GM18502 (cell line): Measurements from ENCODE around the gene LIMK1.

Experiments
- ATAC-seq: cut with Tn5 transposase; IDR thresholded peaks from one replicate; pipeline ENCODE4 v1.9.1; 2021; ENCODE audit warnings: mild to moderate bottlenecking; ENCODE audit not compliant: unreplicated experiment, poor library complexity

The LIMK1 gene

GRCh38 chr7:74053589-74054186 is 29.9 kb upstream of the LIMK1 start:
- ATAC-seq: no peak

GRCh38 chr7:74056096-74056915 is 27.3 kb upstream of the LIMK1 start:
- ATAC-seq: no peak

- no peak for ATAC-seq
Observed at GRCh38 chr7:74057216-74057925, 26.2 kb upstream of the LIMK1 start.

GRCh38 chr7:74057987-74058386 is 25.6 kb upstream of the LIMK1 start:
- no peak for ATAC-seq

GRCh38 chr7:74058486-74058885 is 25.1 kb upstream of the LIMK1 start:
- no peak for ATAC-seq

- no peak for ATAC-seq
Observed at GRCh38 chr7:74059037-74059436, 24.6 kb upstream of the LIMK1 start.

- no peak for ATAC-seq
Observed at GRCh38 chr7:74059681-74060588, 23.7 kb upstream of the LIMK1 start.

GRCh38 chr7:74061840-74062539 is 21.6 kb upstream of the LIMK1 start:
- no peak for ATAC-seq

GRCh38 chr7:74063223-74063641 is 20.4 kb upstream of the LIMK1 start:
- ATAC-seq: no peak

- no peak for ATAC-seq
Observed at GRCh38 chr7:74063646-74064045, 20.0 kb upstream of the LIMK1 start.

- no peak for ATAC-seq
Observed at GRCh38 chr7:74064696-74065095, 18.9 kb upstream of the LIMK1 start.

GRCh38 chr7:74066626-74067025 is 17.0 kb upstream of the LIMK1 start:
- ATAC-seq: no peak

- ATAC-seq: no peak
Observed at GRCh38 chr7:74068378-74069085, 15.1 kb upstream of the LIMK1 start.

GRCh38 chr7:74069086-74069541 is 14.5 kb upstream of the LIMK1 start:
- no peak for ATAC-seq

- no peak for ATAC-seq
Observed at GRCh38 chr7:74069790-74070618, 13.6 kb upstream of the LIMK1 start.

GRCh38 chr7:74070619-74070921 is 13.0 kb upstream of the LIMK1 start:
- ATAC-seq: no peak

- ATAC-seq: no peak
Observed at GRCh38 chr7:74071121-74071520, 12.5 kb upstream of the LIMK1 start.

- no peak for ATAC-seq
Observed at GRCh38 chr7:74074770-74075169, 8.8 kb upstream of the LIMK1 start.
